ENCODE results near the gene XRRA1. TPM values are rescaled to one million over a fixed set of nuclear protein-coding genes. Genes with fewer than 3 reads are reported as not detected.
A peak's percentile ranks its signal among the peaks of the same experiment; 100 is the strongest.
"Not testable (repeated sequence)": the region's sequence is repeated elsewhere in the genome, so short reads cannot be mapped to it uniquely, and the experiment has no call there.

XRRA1 gene
- total and polyA plus RNA-seq, 3 donors from 2014 or later, result 58.4 to 137 (median 74.0) TPM

DNA sequence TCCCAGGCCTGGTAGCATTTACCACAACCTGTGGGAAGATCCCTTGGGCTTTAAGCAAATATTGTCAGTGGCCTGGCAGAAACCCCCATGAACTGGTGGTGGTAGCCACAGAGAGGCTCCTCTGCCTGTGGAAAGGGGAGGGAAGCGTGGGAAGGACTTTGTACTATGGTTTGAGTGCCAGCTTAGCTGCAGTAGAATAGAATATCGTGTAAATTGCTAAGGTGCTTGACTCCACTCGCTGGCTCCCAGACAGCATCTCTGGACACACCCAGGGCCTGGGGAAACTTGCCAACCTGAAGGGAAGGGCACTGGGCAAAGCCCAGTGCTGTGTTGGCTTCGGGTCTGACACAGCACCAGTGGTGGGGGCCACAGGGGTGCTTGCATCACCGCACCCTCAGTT lies 52.6 kb downstream of the XRRA1 start:
- Histone ChIP-seq H3K27ac (no peak overlapping the region), H3K4me1 (no peaks in the 10 kb centered on the region), H3K9me3 (no peaks in the 10 kb centered on the region), H3K27me3 (no peaks in the 10 kb centered on the region), H3K36me3 (ENCODE audit: low read depth, missing control alignments) (no peaks in the 10 kb centered on the region), H3K4me3 (no peak overlapping the region)
- intact Hi-C loops (cut with DNase I; ENCODE audit: low total_unique reads), result no loop called here
- no peak for TF ChIP-seq CTCF (IDR thresholded peaks at IDR 0.05)
- no peak for TF ChIP-seq POLR2A (IDR thresholded peaks at IDR 0.05)
- WGBS, 2 donors, result 96 to 99% methylated on average over 5 of the region's 5 CpGs
- DNase-seq, result no peak

GRCh38 chr11:74895340-74896116 lies 53.4 kb downstream of the XRRA1 start:
- Histone ChIP-seq H3K36me3 (ENCODE audit: low read depth, missing control alignments) (no peaks in the 10 kb centered on the region), H3K4me1 (no peaks in the 10 kb centered on the region), H3K9me3 (no peaks in the 10 kb centered on the region), H3K27ac (no peak overlapping the region), H3K27me3 (no peaks in the 10 kb centered on the region), H3K4me3 (no peak overlapping the region)
- intact Hi-C loops (cut with DNase I; ENCODE audit: low total_unique reads), result no loop called here
- no peak for DNase-seq
- WGBS, 2 donors, result 89 to 95% methylated on average over 1 to 3 of the region's 3 CpGs
- TF ChIP-seq POLR2A (IDR thresholded peaks at IDR 0.05) (no peak), CTCF (IDR thresholded peaks at IDR 0.05) (no peak)

GRCh38 chr11:74893015-74893414 lies 55.9 kb downstream of the XRRA1 start:
- DNase-seq; intact Hi-C loops (cut with DNase I; ENCODE audit: low total_unique reads): not testable (repeated sequence)

GRCh38 chr11:74877132-74877531 lies 71.8 kb downstream of the XRRA1 start:
- DNase-seq, result no peak
- 35 to 48% methylated on average over 1 of the region's 1 CpG for WGBS, 2 donors
- Histone ChIP-seq H3K4me1 (no peaks in the 10 kb centered on the region), H3K4me3 (no peak overlapping the region), H3K36me3 (ENCODE audit: low read depth, missing control alignments) (no peaks in the 10 kb centered on the region), H3K9me3 (no peaks in the 10 kb centered on the region), H3K27me3 (no peaks in the 10 kb centered on the region), H3K27ac (no peak overlapping the region)
- TF ChIP-seq CTCF (IDR thresholded peaks at IDR 0.05), result peak in 2 of 3 experiments; percentile 38 to 50
- no peak for TF ChIP-seq POLR2A (IDR thresholded peaks at IDR 0.05)
- intact Hi-C loops (cut with DNase I; ENCODE audit: low total_unique reads), result no loop called here

More at GRCh38 chr11:74893015-74893414, 55.9 kb downstream of the XRRA1 start:
- not testable (repeated sequence) for H3K4me1 ChIP-seq; H3K36me3 ChIP-seq (ENCODE audit: low read depth, missing control alignments); H3K4me3 ChIP-seq; H3K27me3 ChIP-seq; H3K27ac ChIP-seq; H3K9me3 ChIP-seq

DNA sequence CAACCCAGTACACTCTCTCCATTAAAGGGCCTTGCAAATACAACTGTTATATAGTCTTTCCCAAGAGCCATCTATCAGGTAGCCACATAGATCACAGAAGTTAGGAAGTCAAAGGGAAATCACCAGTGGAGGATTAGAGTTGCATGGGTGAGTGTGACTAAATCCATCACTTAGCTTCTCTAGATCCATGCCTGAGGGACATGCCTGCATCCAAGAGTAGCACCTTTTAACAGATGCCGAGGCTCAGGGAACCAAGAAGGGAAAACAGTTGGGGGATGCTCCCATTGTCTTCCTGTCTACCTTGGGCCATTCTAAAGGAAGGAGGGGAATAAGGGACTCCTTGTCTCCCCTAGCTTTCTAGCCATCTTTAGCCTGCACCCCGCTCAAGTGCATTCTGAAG lies 77.9 kb downstream of the XRRA1 start:
- TF ChIP-seq POLR2A (IDR thresholded peaks at IDR 0.05), result no peak
- no peak for TF ChIP-seq CTCF (IDR thresholded peaks at IDR 0.05)
- Histone ChIP-seq H3K4me3 (no peak overlapping the region), H3K27me3 (no peaks in the 10 kb centered on the region), H3K36me3 (ENCODE audit: low read depth, missing control alignments) (no peaks in the 10 kb centered on the region), H3K9me3 (no peaks in the 10 kb centered on the region), H3K4me1 (no peaks in the 10 kb centered on the region), H3K27ac (no peak overlapping the region)
- no peak for DNase-seq
- intact Hi-C loops (cut with DNase I; ENCODE audit: low total_unique reads), result no loop called here
- 95% methylated on average over 2 of the region's 2 CpGs for WGBS, 2 donors
